GM21360 (cell line): Measurements from ENCODE around the gene EFTUD2.

Experiments
- ATAC-seq: cut with Tn5 transposase; IDR thresholded peaks from one replicate; pipeline ENCODE4 v1.9.1; 2021; ENCODE audit warnings: mild to moderate bottlenecking, moderate library complexity; ENCODE audit not compliant: unreplicated experiment

EFTUD2 gene

GRCh38 chr17:44889003-44889402, 10.2 kb downstream of the EFTUD2 start:
- ATAC-seq, result no peak

GRCh38 chr17:44887971-44888954, 11.0 kb downstream of the EFTUD2 start:
- ATAC-seq, result no peak

GRCh38 chr17:44887016-44887415, 12.2 kb downstream of the EFTUD2 start:
- ATAC-seq, result no peak

GRCh38 chr17:44884941-44885340, 14.3 kb downstream of the EFTUD2 start:
- no peak for ATAC-seq

- no peak for ATAC-seq
Measured at GRCh38 chr17:44881145-44881544, 18.1 kb downstream of the EFTUD2 start.

- no peak for ATAC-seq
Measured at GRCh38 chr17:44880062-44880461, 19.2 kb downstream of the EFTUD2 start.

GRCh38 chr17:44879376-44879775, 19.9 kb downstream of the EFTUD2 start:
- no peak for ATAC-seq

GRCh38 chr17:44878627-44879221, 20.5 kb downstream of the EFTUD2 start:
- ATAC-seq, result no peak

GRCh38 chr17:44877121-44877520, 22.1 kb downstream of the EFTUD2 start:
- no peak for ATAC-seq

- ATAC-seq, result no peak
Measured at GRCh38 chr17:44875761-44876160, 23.5 kb downstream of the EFTUD2 start.

- ATAC-seq, result no peak
Measured at GRCh38 chr17:44872131-44872768, 27.0 kb downstream of the EFTUD2 start.

GRCh38 chr17:44871556-44871955, 27.7 kb downstream of the EFTUD2 start:
- ATAC-seq, result no peak

GRCh38 chr17:44867841-44868240, 31.4 kb downstream of the EFTUD2 start:
- ATAC-seq, result no peak

- no peak for ATAC-seq
Measured at GRCh38 chr17:44865931-44866330, 33.3 kb downstream of the EFTUD2 start.

GRCh38 chr17:44865231-44865660, 34.0 kb downstream of the EFTUD2 start:
- no peak for ATAC-seq

- ATAC-seq, result no peak
Measured at GRCh38 chr17:44864831-44865230, 34.4 kb downstream of the EFTUD2 start.

- ATAC-seq, result no peak
Measured at GRCh38 chr17:44863061-44863918, 36.0 kb downstream of the EFTUD2 start.

- no peak for ATAC-seq
Measured at GRCh38 chr17:44862278-44862914, 36.8 kb downstream of the EFTUD2 start.

- no peak for ATAC-seq
Measured at GRCh38 chr17:44859701-44860100, 39.5 kb downstream of the EFTUD2 start.

GRCh38 chr17:44854192-44854591, 45.1 kb downstream of the EFTUD2 start:
- no peak for ATAC-seq
